B cell (primary cell): Measurements from ENCODE around the gene NAA80.

Experiments
- EZH2 ChIP-seq: IDR thresholded peaks from 2 replicates; pipeline ENCODE4 v1.6.1; 2012; ENCODE audit warnings: borderline replicate concordance, low read depth, mild to moderate bottlenecking, moderate library complexity, low read length; ENCODE audit not compliant: insufficient read depth, poor library complexity, severe bottlenecking
- TF ChIP-seq, protein P1 (sequence below): fragments of 200-600 bp; IDR thresholded peaks from one replicate; pipeline ENCODE4 v1.8.0; 2022; ENCODE audit warnings: antibody characterized with exemption, mild to moderate bottlenecking

DNA sequence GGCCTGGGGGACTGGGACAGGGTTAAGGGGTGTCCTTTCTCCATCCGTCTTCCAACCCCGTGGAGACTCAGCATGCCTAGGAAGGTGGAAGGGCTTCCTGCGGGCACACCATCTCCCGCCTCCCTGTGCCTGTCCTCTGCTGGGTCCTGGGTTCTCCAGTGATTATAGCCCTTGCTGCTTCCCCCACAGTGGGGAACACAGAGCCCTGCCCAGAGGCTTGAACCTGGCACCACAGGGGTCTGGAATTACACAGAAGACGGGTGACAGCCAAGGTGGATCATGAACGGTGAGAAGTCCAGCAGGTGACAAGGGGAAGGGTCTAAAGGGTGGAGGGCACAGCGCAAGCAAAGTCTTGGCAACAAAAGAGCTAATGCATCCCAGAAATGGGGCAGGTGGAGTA lies 36.4 kb downstream of the NAA80 start:
- TF ChIP-seq, protein P1, sequence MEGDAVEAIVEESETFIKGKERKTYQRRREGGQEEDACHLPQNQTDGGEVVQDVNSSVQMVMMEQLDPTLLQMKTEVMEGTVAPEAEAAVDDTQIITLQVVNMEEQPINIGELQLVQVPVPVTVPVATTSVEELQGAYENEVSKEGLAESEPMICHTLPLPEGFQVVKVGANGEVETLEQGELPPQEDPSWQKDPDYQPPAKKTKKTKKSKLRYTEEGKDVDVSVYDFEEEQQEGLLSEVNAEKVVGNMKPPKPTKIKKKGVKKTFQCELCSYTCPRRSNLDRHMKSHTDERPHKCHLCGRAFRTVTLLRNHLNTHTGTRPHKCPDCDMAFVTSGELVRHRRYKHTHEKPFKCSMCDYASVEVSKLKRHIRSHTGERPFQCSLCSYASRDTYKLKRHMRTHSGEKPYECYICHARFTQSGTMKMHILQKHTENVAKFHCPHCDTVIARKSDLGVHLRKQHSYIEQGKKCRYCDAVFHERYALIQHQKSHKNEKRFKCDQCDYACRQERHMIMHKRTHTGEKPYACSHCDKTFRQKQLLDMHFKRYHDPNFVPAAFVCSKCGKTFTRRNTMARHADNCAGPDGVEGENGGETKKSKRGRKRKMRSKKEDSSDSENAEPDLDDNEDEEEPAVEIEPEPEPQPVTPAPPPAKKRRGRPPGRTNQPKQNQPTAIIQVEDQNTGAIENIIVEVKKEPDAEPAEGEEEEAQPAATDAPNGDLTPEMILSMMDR, result no peak
- no peak for TF ChIP-seq EZH2
